GM12872 (cell line): ENCODE data around the gene STK32C.

Experiments
- TF ChIP-seq, protein P1 (sequence below): IDR thresholded peaks from 3 replicates; pipeline ENCODE4 v1.5.1; 2011; ENCODE audit warnings: low read depth, mild to moderate bottlenecking, low read length, moderate library complexity; ENCODE audit not compliant: insufficient read depth

The STK32C gene

DNA sequence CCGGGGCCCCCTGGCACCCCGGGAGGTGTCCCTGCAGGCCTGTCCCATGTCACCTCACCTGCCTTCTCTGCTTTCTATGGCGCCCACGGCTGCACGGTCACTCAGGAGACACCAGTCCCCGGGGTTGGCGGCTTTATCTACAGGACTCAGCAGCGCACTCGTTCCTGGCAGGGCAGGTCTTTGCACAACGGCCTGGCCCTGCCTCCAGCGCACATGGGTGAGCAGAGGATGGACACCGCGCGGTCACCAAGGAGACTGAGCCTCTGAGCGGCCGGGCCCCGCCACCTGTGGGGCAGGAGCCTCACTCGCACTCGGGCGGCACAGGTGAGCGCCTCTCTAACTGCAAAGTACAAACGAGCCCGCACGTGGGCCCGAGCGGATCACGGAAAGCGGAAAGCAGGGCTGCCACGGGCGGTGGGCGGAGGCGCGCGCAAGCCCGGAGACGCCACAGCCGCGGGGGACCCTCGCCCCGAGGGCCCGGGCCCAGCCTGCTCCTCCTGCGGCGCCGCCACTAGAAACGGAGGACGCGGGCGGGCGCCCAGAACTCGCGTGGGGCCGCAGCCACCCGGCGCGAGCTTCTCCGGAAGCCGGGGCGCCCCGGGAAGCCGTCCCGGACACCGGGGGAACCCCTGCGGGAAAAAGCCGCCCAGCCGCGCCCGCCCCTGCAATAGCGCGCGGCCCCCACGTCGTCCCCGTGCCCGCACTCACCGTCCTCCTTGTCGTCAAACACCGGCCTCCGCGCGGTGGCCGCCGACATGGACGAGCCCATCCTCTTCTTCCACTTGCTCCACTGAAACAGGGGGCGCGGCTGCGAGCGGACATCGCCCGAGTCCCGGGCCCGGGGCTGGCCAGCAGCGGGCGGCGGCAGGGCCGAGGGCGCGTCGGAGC lies 642 bp downstream of the STK32C start:
- TF ChIP-seq, protein P1, sequence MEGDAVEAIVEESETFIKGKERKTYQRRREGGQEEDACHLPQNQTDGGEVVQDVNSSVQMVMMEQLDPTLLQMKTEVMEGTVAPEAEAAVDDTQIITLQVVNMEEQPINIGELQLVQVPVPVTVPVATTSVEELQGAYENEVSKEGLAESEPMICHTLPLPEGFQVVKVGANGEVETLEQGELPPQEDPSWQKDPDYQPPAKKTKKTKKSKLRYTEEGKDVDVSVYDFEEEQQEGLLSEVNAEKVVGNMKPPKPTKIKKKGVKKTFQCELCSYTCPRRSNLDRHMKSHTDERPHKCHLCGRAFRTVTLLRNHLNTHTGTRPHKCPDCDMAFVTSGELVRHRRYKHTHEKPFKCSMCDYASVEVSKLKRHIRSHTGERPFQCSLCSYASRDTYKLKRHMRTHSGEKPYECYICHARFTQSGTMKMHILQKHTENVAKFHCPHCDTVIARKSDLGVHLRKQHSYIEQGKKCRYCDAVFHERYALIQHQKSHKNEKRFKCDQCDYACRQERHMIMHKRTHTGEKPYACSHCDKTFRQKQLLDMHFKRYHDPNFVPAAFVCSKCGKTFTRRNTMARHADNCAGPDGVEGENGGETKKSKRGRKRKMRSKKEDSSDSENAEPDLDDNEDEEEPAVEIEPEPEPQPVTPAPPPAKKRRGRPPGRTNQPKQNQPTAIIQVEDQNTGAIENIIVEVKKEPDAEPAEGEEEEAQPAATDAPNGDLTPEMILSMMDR = no peak

DNA sequence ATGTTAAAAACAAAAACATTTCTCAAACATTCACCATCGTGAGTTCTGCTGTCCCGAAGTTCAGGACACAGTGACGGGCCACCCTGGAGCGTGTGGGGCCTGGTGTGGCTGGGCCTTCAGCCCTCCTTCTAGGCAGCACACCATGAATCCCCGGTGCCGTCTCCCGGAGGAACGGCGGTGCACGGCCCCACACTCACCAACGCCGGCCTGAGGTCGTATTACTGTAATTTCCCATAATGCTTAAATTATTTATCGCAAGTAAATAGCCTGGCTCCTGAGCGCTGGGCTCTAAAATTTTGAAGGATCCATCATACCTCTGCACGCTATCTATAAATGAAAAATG lies 1.4 kb downstream of the STK32C start:
- TF ChIP-seq, protein P1 = no peak

DNA sequence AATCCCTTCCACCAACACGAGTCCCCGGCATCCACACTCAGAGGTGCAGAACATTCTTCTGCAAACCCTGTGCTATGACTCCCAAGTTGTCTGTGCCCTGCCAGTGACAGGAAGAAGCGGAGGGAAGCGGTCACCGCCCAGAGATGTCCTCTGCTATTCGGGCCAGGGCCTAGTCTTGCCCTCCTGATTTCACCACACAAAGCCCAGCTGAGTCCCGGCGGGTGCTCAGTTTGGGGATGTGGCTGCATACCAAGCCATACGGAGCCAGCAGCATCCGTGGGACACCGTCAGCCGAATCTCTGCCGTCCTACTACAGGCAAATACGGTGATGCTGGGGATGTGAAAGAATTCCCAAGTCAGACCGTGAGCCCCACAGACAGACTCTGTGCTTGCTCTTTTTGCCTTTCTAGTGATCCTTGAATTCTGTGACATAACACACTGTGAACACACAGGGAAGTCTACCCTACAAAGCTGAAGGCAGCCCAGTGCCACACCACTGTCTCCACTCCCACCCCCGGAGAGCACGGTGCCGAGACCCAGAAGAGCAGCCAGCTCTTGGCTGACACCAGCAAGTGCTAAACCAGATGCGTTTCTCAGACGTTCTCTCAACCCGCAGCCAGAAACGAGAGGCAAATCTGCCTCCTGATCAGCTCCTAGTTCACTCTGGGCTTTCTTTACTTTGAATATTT lies 2.0 kb downstream of the STK32C start:
- TF ChIP-seq, protein P1 = no peak

DNA sequence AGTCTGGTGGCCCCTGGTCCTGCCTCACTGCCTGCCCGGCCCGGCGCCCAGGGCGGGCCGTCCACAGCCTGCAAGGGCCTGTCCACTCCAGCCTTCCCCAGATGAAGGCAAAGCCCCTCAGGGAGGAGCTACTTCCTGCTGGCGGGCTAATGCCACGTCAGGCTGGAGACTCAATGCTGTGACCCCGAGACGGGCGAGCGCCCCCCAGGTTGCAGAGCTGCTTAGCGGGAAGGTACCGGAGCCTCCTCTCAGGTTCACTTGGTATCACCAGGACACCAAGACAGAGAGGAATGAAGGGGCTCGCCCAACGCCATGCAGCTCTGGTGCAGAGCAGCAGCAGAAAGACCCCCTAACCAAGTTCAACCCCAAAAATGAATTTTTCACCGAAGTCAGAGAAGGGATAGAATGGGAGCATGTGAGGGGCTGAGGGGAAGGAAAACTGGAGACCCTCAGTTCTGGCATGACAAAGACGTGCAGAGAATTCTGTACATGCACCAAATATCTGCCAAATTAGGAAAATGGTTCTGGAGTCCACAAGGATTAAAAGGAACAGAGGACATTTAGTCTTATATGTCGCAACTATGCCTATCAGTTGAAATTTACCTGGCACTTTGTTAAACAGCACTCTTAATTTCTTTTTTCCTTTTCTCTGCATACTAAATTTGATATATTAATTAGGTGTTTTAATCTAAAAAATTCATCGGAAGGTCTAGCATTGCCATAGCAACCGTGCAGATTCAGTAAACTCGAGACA lies 2.8 kb downstream of the STK32C start:
- TF ChIP-seq, protein P1 = no peak

DNA sequence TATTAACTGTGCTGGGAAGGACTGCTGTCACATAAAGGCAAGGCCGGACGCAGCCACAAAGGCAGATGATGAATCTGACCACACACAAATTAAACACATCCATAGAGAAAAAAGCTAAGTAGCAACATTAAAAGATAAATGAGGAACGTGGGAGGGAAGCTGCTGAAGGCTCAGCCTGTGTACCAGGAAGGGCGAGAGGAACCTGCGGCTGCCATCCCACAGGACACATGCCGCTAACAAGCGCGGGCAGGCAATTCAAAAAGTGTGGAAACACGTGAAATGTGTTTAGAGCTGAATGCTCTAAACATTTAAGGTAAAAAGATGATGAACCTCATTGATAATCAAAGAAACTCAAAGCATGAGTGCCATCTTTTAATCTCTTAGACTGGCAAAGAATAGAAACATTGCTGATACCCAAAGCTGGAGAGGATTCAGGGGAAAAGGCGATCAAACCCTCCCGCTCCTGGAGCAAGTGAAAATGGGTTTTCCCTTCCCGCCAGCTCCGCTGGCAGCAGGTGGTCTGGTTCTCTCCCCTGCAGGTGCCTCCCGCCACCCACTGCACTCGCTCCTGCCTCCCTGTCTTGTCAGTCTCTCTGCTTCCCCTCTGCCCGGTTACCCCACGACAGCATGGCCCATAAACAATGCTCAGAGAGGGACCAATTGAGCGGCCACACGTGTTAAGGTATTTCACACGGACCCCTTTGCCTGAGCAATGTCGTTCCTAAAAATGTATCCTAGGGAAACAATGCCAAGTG lies 4.2 kb downstream of the STK32C start:
- TF ChIP-seq, protein P1 = no peak

DNA sequence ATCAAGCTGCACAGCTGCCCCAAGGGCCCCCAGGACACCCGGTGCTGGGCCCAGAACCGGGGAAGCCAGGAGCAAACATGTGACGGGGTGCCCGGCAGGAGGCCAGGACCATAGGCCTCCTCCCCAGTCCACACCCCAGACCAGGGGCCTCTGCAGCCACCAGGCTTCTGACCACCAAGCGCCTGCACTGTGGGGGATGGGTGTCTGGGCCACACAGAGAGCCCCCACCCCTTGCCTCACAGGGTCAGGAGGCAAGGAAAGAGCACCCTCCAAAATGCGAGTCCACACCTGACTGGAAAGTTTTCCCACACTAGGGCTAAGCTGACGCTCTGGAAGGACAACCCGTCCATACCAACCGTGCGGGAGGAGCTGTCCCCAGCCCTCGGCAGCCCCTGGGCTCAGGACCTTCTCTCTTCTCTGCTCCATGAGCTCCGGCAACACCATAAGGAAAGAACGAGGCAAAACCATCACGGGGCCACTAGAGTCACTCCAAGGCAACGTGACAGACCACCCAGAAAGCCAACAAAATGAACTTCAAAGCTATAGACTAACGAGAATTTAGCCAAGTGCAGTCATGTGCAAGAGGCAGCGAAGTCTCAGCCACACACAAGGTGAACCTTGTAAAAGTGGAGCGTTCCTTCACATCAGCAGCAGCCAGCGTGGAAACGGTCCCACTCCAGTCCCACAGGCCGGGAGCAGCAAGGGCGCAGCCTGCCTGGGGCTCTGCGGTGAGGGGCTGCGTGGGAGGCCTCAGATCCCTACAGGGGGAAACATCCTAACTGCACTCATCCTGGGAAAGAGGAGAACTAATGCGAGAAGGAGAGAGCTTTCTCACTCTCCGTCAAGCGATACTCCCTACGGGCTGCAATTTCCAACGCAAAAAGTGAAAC lies 5.1 kb downstream of the STK32C start:
- TF ChIP-seq, protein P1 = no peak
